NB4 (cell line): ENCODE data around the gene SNAI3.
"Not testable (repeated sequence)": the region's sequence is repeated elsewhere in the genome, so short reads cannot be mapped to it uniquely, and the experiment has no call there.

Source experiments
- DNase-seq: peaks from one replicate; pipeline ENCODE4 v3.0.0; 2010; ENCODE audit warnings: low read depth
- H3K4me3 ChIP-seq: one replicate; pipeline ENCODE4 v1.5.1; 2011; ENCODE audit warnings: mild to moderate bottlenecking, low read depth, low read length, moderate library complexity
- CTCF ChIP-seq: IDR thresholded peaks from one replicate; pipeline ENCODE4 v1.5.1; 2012; ENCODE audit warnings: low read depth, low read length
- MAX ChIP-seq: IDR thresholded peaks from 2 replicates; pipeline ENCODE4 v1.6.1; 2011; ENCODE audit warnings: low read depth, low read length
- MYC ChIP-seq: IDR thresholded peaks from 2 replicates; pipeline ENCODE4 v1.6.1; 2011; ENCODE audit warnings: low read depth, low read length
- POLR2A ChIP-seq: IDR thresholded peaks from 2 replicates; pipeline ENCODE4 v1.6.1; 2011; ENCODE audit warnings: mild to moderate bottlenecking; ENCODE audit not compliant: insufficient read length; ENCODE audit errors: extremely low read depth

The SNAI3 gene

GRCh38 chr16:88672776-88673175, 13.5 kb downstream of the SNAI3 start:
- TF ChIP-seq CTCF, result peak; percentile 48
- TF ChIP-seq MYC, result no peak
- no peak for TF ChIP-seq POLR2A
- no peak for TF ChIP-seq MAX
- DNase-seq, result peak; percentile 52
- no peak overlapping the region for H3K4me3 ChIP-seq

- TF ChIP-seq MYC, result no peak
- TF ChIP-seq MAX, result no peak
- no peak for TF ChIP-seq POLR2A
- TF ChIP-seq CTCF, result no peak
- DNase-seq, result no peak
- H3K4me3 ChIP-seq, result no peak overlapping the region
Measured at GRCh38 chr16:88671806-88672205, 14.5 kb downstream of the SNAI3 start.

- no peak for TF ChIP-seq MAX
- no peak for TF ChIP-seq CTCF
- no peak for TF ChIP-seq POLR2A
- no peak for TF ChIP-seq MYC
- no peak for DNase-seq
- H3K4me3 ChIP-seq, result no peak overlapping the region
Measured at GRCh38 chr16:88669980-88670379, 16.3 kb downstream of the SNAI3 start.

GRCh38 chr16:88669493-88669892, 16.8 kb downstream of the SNAI3 start:
- DNase-seq, H3K4me3 ChIP-seq: not testable (repeated sequence)

GRCh38 chr16:88667461-88667860, 18.8 kb downstream of the SNAI3 start:
- no peak for TF ChIP-seq CTCF
- no peak for TF ChIP-seq MYC
- no peak for TF ChIP-seq MAX
- TF ChIP-seq POLR2A, result no peak
- no peak for DNase-seq
- H3K4me3 ChIP-seq, result no peak overlapping the region

- no peak for DNase-seq
- TF ChIP-seq CTCF (no peak), MYC (no peak), POLR2A (no peak), MAX (no peak)
- no peak overlapping the region for H3K4me3 ChIP-seq
Measured at GRCh38 chr16:88665570-88665969, 20.7 kb downstream of the SNAI3 start.
